ENCODE results near the gene USP25. TPM values are rescaled to one million over a fixed set of nuclear protein-coding genes. Genes with fewer than 3 reads are reported as not detected.
A peak's percentile ranks its signal among the peaks of the same experiment; 100 is the strongest.

USP25 gene
- total RNA-seq, 1 donor from 2014 or later, result 27.2 TPM

DNA sequence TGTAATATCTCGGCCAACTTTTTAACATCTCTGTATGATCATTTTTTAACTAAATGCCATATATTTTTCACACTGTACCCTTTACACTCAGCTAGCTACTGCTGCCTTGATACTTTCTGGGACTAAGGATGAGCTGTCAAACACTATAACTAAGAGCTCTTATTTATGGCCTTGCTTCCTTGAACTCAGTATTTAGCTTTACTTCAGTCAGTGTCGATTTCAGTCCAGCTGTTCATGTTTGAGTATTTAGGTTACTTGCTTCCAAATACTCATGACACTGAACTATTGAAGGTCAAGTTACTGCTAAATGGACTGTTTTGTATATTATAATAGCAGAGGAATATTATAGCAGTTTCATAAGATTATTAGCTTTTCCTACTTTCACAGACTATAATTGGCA is 25.9 kb upstream of the USP25 start:
- peaks cover 8% of the 10 kb centered on the region for H3K9me3 Mint-ChIP-seq
- H3K4me1 Mint-ChIP-seq, result no peaks in the 10 kb centered on the region
- H3K27me3 Mint-ChIP-seq (ENCODE audit: low read depth), result no peaks in the 10 kb centered on the region
- no peak overlapping the region for H3K4me3 Mint-ChIP-seq
- no peak overlapping the region for H3K27ac Mint-ChIP-seq (ENCODE audit: unreplicated experiment)
- no peak for TF ChIP-seq CTCF (conservative IDR thresholded peaks at IDR 0.05)
- no peak for DNase-seq (ENCODE audit: low read depth, low spot score)
- no peaks in the 10 kb centered on the region for H3K36me3 Mint-ChIP-seq (ENCODE audit: low read depth)

GRCh38 chr21:15706696-15707095 is 23.1 kb upstream of the USP25 start:
- Mint-ChIP-seq H3K36me3 (ENCODE audit: low read depth) (no peaks in the 10 kb centered on the region), H3K27ac (ENCODE audit: unreplicated experiment) (peak overlapping the region; percentile 83), H3K9me3 (peaks cover 8% of the 10 kb centered on the region), H3K4me1 (no peaks in the 10 kb centered on the region), H3K4me3 (no peak overlapping the region), H3K27me3 (ENCODE audit: low read depth) (no peaks in the 10 kb centered on the region)
- no peak for TF ChIP-seq CTCF (conservative IDR thresholded peaks at IDR 0.05)
- DNase-seq (ENCODE audit: low read depth, low spot score), result no peak

DNA sequence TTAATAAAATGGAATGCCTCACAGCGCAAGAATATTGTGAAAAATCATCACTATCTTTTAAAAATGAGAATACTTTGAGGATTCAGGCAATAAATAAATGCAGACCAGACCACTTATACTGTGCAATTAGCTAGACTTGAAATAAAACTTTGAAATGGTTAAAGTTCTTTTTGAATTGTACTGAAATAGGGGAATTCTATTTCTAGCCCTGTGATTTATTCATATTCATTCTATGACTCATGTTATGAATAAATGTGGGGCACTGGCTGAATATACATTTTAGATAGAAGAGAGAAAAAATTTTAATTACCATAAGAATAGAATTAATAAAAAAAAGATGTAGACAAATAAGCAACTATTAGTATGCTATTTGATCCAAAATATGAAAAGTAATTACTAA is 16.4 kb upstream of the USP25 start:
- no peaks in the 10 kb centered on the region for H3K9me3 Mint-ChIP-seq
- H3K27me3 Mint-ChIP-seq (ENCODE audit: low read depth), result no peaks in the 10 kb centered on the region
- H3K4me1 Mint-ChIP-seq, result no peaks in the 10 kb centered on the region
- no peak overlapping the region for H3K27ac Mint-ChIP-seq (ENCODE audit: unreplicated experiment)
- DNase-seq (ENCODE audit: low read depth, low spot score), result no peak
- no peaks in the 10 kb centered on the region for H3K36me3 Mint-ChIP-seq (ENCODE audit: low read depth)
- no peak overlapping the region for H3K4me3 Mint-ChIP-seq
- no peak for TF ChIP-seq CTCF (conservative IDR thresholded peaks at IDR 0.05)

DNA sequence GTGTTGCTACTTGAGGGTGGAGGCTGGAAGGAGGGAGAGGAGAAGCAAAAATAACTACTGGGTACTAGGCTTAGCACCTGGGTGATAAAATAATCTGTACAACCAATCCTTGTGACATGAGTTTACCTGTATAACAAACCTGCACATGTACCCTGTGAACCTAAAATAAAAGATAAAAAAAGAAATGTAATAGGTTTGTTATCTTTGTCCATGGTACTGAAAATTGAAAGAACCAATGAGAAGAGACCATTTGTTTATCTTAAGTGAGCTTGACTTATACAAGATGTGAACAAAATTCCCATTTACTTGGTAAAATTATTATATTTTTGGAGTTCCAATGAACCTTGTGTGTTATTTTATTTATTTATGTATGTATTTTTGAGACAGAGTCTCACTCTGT is 11.1 kb upstream of the USP25 start:
- H3K36me3 Mint-ChIP-seq (ENCODE audit: low read depth), result no peaks in the 10 kb centered on the region
- DNase-seq (ENCODE audit: low read depth, low spot score), result no peak
- no peak overlapping the region for H3K27ac Mint-ChIP-seq (ENCODE audit: unreplicated experiment)
- no peak for TF ChIP-seq CTCF (conservative IDR thresholded peaks at IDR 0.05)
- no peak overlapping the region for H3K4me3 Mint-ChIP-seq
- H3K27me3 Mint-ChIP-seq (ENCODE audit: low read depth), result no peaks in the 10 kb centered on the region
- peaks cover 9% of the 10 kb centered on the region for H3K4me1 Mint-ChIP-seq
- H3K9me3 Mint-ChIP-seq, result no peaks in the 10 kb centered on the region

GRCh38 chr21:15719976-15720375 is 9.8 kb upstream of the USP25 start:
- Mint-ChIP-seq H3K27ac (ENCODE audit: unreplicated experiment) (no peak overlapping the region), H3K4me1 (peaks cover 9% of the 10 kb centered on the region), H3K27me3 (ENCODE audit: low read depth) (no peaks in the 10 kb centered on the region), H3K4me3 (no peak overlapping the region), H3K36me3 (ENCODE audit: low read depth) (peaks cover 2% of the 10 kb centered on the region), H3K9me3 (no peaks in the 10 kb centered on the region)
- no peak for TF ChIP-seq CTCF (conservative IDR thresholded peaks at IDR 0.05)
- no peak for DNase-seq (ENCODE audit: low read depth, low spot score)
